RCC 7860 (cell line): ENCODE measurements around the gene ADAMTS15.

Experiments
- DNase-seq: peaks from one replicate; pipeline ENCODE4 v3.0.0-alpha.2; 2015; ENCODE audit warnings: low spot score
- FAIRE-seq: peaks from 2 replicates; lab custom pipeline; 2012; peaks lifted over from hg19 to GRCh38; lab: Jason Lieb, UNC

ADAMTS15 gene

DNA sequence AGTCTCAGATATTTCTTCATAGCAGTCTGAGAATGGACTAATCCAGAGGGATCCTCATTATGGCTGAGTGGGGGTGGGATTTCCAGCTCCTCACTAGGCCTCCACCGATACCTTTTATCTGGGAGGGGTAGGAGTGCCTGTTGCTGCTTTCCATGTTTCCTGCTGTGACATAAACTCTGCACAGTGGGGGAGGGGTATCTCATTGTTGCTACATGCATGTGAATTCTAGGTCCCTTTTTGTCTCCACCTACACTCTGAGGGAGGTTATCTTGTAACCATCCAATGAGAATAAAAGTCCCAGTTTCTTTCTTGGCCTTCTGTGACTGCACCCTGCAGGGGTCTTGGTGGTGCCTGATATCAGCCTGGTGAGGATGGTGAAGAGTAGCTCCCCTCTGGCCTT lies 60.5 kb downstream of the ADAMTS15 start:
- DNase-seq (no peak), FAIRE-seq (no peak)

DNA sequence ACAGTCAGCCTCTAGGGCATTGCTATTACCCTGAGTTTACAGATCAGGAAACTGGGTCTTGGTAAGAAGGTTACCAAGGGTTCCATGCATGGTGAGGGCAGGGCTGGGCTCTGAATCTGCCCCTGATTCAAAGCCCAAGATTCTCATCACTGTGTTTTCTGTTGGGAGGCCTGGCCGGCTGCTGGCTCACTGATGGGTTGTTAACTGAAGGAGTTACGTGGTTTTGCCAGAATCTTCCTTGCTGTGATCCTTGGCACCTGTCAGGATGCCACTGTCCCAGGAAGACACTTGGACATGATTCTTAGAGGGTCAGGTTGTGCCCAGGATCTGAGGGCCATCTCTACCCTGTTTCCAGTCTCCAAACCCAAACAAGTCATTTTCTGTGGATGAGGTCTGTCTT lies 61.5 kb downstream of the ADAMTS15 start:
- no peak for FAIRE-seq
- DNase-seq: no peak

DNA sequence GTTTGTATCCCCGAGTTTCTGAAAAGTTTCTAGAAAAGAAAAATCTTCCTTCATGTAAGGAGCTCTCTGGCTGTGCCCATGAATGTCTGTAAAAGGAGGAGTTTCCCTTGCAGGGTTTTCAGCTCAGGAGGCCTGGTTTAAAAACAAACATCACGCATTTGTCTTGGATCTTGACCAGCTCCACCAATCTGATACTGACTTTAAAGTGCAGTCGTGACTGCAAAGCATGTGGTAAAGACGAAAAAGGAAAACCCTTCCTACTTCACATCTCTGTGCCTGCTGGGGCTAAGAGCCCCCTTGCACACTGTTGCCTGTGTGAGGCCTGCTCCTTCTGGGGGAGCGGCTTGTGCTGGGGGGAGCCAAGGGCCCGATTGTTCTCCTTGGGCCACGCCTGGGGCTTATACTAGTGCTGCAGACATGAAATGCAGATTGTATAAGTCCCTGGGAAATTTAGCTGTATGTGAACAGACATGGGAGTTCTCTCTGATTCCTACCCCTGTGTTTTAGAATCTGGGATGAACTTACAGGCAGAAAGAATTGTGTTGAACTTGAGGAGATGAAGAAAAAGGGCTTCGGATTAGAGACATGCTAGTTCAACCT lies 62.1 kb downstream of the ADAMTS15 start:
- no peak for FAIRE-seq
- no peak for DNase-seq

DNA sequence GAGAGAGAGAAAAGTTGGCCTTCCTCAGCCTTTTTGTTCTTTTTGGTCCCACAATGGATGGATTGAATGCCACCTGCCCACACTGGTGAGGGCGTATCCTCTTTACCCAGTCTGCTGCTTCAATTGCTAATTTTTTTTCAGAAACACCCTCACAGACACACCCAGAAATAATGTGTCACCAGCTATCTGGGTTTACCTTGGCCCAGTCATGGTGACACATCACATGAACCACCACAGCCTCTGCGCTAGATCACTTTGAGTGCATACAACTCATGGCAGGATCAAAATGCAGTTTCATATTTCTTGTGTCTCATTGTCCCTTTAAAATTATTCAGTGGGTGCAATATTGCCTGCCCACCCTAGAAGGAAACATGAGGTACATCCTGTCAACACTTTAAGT lies 63.3 kb downstream of the ADAMTS15 start:
- FAIRE-seq (no peak), DNase-seq (peak; percentile 18)

DNA sequence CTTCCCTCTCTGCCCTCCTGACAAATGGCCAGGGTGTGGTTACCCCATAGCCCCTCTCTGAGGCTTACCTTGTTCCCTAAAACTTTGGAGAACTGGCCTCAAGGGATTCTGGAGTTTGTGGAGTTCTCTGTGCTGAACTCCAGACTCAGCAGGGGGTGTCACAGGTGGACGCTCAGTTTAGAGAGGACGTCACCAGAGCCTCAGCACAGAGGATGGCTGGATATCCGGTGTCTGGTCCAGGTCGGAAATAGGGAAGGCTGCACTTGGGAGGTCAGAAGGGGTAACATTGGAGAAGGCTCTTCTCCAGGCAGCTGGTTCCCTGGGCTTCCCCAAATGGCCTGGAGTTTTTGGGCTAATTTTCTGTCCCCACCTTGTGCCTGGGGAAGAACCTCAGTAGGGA lies 64.2 kb downstream of the ADAMTS15 start:
- FAIRE-seq (no peak), DNase-seq (no peak)

DNA sequence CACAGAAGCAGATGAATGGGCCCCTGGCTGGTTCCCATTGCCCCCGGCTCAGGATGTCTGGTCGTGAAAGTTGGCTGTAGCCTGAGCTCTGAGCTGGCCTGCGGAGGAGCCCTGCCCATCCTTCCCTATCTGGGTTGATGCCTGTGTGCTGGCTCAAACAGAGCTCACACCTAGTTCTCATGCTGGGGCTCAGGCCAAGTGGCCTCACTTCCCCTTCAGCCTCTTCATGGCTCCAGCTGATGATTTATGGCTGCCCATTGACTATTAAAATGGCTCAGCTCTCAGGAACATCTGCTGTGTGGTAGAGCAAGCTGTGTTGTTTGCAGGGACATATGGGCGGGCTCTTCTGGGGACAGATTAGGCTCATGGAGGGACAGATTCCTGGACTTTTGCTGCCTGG lies 64.7 kb downstream of the ADAMTS15 start:
- no peak for FAIRE-seq

GRCh38 chr11:130514316-130514715 lies 65.9 kb downstream of the ADAMTS15 start:
- no peak for DNase-seq
- FAIRE-seq: no peak

More for the DNA sequence above, 64.7 kb downstream of the ADAMTS15 start:
- DNase-seq: no peak

GRCh38 chr11:130514851-130515250 lies 66.4 kb downstream of the ADAMTS15 start:
- DNase-seq (no peak), FAIRE-seq (no peak)

GRCh38 chr11:130515829-130516553 lies 67.5 kb downstream of the ADAMTS15 start:
- no peak for DNase-seq
- no peak for FAIRE-seq

GRCh38 chr11:130516554-130517505 lies 68.4 kb downstream of the ADAMTS15 start:
- DNase-seq: no peak
- no peak for FAIRE-seq

GRCh38 chr11:130518164-130518680 lies 69.8 kb downstream of the ADAMTS15 start:
- no peak for FAIRE-seq
- DNase-seq: no peak

DNA sequence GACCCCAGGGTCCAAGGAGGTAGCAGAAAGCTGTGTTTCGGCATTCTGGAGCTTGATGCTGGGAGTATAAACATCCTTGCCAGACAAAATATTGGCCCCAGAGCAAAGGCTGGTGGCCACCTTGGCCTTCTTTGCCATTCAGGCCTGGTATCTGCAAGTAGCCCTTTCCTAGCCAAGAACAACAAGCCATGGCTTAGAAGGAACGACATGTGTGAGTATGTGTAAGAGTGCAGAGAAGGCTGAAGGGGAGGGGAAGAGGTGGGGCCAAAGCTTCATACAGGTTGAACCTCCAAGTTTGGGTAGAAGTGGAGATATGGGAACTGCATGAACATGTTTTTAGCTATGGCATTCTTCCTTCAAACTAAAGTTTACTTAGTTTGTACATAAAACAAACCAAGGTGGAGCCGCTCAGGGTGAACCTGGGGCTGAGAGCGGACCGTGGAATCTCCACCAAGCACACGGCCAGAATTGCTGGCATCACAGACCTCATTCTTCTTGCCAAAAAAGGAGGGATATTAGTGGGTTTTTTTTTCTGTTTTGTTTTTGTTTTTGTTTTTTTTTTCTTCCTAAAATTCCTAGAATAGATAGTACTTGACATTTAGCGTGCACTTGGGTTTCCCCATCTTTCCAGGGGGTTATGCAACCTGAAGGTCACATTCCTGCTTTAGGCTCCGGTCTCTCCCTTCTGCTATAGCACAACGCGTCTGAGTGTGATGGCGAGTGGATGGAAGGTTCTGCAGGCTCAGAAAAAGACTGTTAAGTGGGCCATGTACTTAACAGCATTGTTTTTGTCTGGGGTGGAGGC lies 70.9 kb downstream of the ADAMTS15 start:
- DNase-seq (no peak), FAIRE-seq (no peak)

- DNase-seq (no peak), FAIRE-seq (no peak)
These were observed 71.8 kb downstream of the ADAMTS15 start for GRCh38 chr11:130520271-130520671.

GRCh38 chr11:130522284-130522961 lies 74.0 kb downstream of the ADAMTS15 start:
- DNase-seq (peak; percentile 66), FAIRE-seq (peak; percentile 33)

- FAIRE-seq (no peak), DNase-seq (no peak)
These were observed 74.7 kb downstream of the ADAMTS15 start for GRCh38 chr11:130523166-130523565.

DNA sequence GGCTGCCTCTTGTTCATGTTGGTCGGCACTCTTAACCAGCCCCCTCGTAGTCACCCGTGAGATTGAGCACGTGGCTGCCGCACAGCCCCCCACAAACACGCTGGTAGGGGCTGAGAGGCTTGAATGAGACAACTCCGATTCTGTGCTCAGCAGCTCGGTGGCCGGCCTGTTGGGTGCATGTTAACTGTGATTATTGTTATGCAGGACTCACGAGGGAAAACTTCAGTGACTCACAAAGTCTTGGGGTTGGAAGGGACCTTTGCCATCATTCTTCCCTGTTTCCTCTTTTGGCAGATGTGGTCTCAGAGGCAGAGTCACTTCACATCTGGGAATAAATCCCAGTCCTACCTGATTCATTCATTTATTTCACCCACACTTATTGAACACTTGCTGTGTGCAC lies 75.2 kb downstream of the ADAMTS15 start:
- DNase-seq (no peak), FAIRE-seq (no peak)

DNA sequence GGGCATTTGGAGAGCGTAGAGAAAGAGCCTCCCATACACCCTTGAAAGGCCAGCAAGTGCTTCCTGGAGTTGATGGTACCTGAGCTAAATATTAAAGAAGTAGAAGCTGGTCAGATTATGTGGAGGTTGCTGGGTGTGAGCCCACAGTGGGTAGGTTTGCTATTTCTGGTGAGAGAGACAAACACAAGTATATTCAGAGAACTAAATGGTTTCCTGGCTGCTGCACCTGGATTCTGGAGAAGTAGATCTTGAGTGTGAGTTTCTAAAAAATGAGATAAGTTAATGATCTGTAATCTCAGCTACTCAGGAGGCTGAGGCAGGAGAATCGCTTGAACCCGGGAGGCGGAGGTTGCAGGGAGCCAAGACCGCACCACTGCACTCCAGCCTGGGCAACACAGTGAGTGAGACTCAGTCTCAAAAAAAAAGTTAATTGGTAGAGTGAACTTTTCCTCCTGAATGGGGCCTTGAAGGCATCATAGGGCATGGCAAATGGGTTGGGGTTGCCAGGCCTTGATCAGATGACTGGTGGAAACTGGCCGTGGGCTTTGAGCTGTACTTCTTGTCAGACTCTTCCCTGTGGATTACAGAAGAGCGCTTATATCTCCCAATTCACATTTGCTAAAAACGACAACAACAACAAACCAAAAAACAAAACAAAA lies 75.8 kb downstream of the ADAMTS15 start:
- FAIRE-seq: no peak
- no peak for DNase-seq

DNA sequence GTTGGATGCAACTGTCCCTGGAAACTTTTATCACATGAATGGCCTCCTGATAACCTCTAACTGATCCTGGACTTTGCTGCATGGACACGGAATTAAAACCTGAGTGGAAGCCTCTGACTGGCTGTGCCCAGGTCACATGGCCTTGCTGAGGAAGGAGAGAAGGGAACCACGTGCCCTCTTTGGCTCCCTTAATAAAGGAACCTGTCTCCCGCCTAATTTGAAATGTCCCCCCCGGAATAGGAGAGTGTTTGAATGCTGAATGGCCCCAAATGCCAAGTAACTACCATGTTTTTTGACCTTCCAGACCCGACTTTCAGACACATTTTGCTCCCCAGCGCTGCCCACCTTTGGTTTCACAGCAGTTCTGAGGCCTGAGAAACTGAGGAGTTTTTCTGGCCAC lies 76.9 kb downstream of the ADAMTS15 start:
- DNase-seq: no peak

More for the DNA sequence above, 76.9 kb downstream of the ADAMTS15 start:
- FAIRE-seq: no peak
